Gastrocnemius medialis (tissue), 4 donors: ENCODE measurements around the gene RPS15. TPM values are rescaled to one million over a fixed set of nuclear protein-coding genes. Genes with fewer than 3 reads are reported as not detected.

Experiments used
- ATAC-seq, 2 donors: fragments of 150-250 bp; one replicate each; pipeline ENCODE4 v1.9.1; 2016
- DNase-seq, 2 donors: peaks; one replicate each; pipeline ENCODE4 v3.0.0-alpha.2; 2019
- H3K27ac ChIP-seq, 4 donors: fragments of 200-600 bp; sonication (generic); 1 replicate in 1 of 4; 2 replicates in 3 of 4; pipeline ENCODE4 v1.5.1; 2016 to 2018; ENCODE audit warnings: mild to moderate bottlenecking in 2 of 4, moderate library complexity in 1 of 4
- H3K27me3 ChIP-seq, 3 donors: fragments of 200-600 bp; sonication (generic) in 2 of 3; 1 replicate in 1 of 3; 2 replicates in 2 of 3; pipeline versions ENCODE4 v1.5.1 to v1.6.0; 2016 to 2019; ENCODE audit warnings: mild to moderate bottlenecking in 1 of 3, moderate library complexity in 1 of 3
- H3K36me3 ChIP-seq, 2 donors: fragments of 200-600 bp; sonication (generic) in 1 of 2; one replicate each; pipeline ENCODE4 v1.5.1; 2017 to 2018
- H3K4me1 ChIP-seq, 2 donors: fragments of 200-600 bp; sonication (generic) in 1 of 2; one replicate each; pipeline ENCODE4 v1.5.1; 2016 to 2017; ENCODE audit warnings: mild to moderate bottlenecking in 2 of 2
- H3K4me3 ChIP-seq, 4 donors: fragments of 200-600 bp; sonication (generic) in 3 of 4; 1 replicate in 1 of 4; 2 replicates in 3 of 4; pipeline ENCODE4 v1.5.1; 2016 to 2019; ENCODE audit warnings: mild to moderate bottlenecking in 2 of 4
- H3K9me3 ChIP-seq, 3 donors: fragments of 200-600 bp; sonication (generic) in 2 of 3; 1 replicate in 1 of 3; 2 replicates in 2 of 3; pipeline ENCODE4 v1.5.1; 2016 to 2019
- POLR2A ChIP-seq, 2 donors: fragments of 450-650 bp; IDR thresholded peaks; one replicate each; pipeline ENCODE4 v1.6.1; 2017; ENCODE audit warnings: antibody characterized with exemption in 2 of 2, mild to moderate bottlenecking in 2 of 2, moderate library complexity in 2 of 2
- in situ Hi-C, 4 donors: fragments of 200-750 bp; cut with MboI; loops; one replicate each; pipeline versions ENCODE4 v1.15.0 to v1.8.0; 2017; ENCODE audit warnings: low sequenced_read_pairs in 4 of 4
- intact Hi-C: fragments of 100-400 bp; cut with DNase I; formaldehyde crosslinking; loops from one replicate; pipeline ENCODE4 v1.15.1; 2023; ENCODE audit warnings: low total_unique reads
- total RNA-seq, 4 donors: library from RNA; depleted of rRNA; stranded (reverse); fragments of >200 nt; gene quantifications; one replicate each; pipeline versions ENCODE4 v1.1.0 to v1.2.3, GENCODE V29; 2016
- TF ChIP-seq, protein P1 (sequence below), 5 experiments: fragments of 450-650 bp in 3 of 5; fragments of 200-600 bp in 2 of 5; sonication (generic) in 2 of 5; IDR thresholded peaks in 4 of 5; conservative IDR thresholded peaks in 1 of 5; 1 replicate in 4 of 5; 2 replicates in 1 of 5; pipeline ENCODE4 v1.5.1; 2016 to 2019; ENCODE audit warnings: antibody characterized with exemption in 5 of 5, mild to moderate bottlenecking in 3 of 5, moderate library complexity in 3 of 5

RPS15 gene
- total RNA-seq, 4 donors from 2014 or later, result 2,323 to 3,835 (median 2,607) TPM

DNA sequence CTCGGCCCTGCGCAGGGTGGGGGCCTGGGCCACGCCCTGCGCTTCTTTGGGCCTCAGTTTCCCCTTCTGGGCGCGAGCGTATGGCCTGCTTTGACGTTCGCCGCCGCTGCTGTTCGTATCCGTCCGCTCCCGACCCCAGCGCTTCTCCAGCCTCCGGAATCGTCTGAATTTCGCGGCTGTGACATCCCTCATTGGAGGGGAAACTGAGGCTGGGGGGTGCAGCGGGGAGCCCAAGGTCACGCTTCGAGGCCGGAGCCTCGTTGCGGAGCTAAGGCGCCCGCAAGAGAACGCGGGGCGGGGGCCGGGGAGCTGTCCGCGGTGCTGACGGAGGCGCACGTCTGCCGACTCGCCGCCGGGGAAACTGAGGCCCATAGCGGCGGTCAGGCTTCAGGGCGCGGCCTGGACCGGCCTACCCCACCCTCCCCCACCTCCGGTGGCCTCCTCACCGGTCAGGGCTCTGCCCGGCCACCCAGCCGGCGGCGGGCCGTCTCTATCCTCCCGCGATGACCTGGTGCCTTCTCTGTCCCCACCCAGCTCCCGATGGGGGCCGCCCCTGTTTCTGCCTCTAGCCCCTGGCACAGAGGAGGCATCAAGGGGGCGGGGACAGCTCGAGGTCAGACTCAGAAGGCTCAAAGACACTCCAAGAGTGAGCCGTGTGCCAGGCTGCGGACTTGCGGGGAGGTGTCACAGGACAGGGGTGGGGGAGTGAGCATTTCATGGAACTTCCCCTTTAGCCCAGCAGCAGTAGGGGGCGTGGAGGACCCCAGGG, 8.7 kb downstream of the RPS15 start:
- Histone ChIP-seq H3K4me1 (no peaks in the 10 kb centered on the region), H3K27me3 (peaks cover 60 to 64% (median 62%) of the 10 kb centered on the region in 3 donors), H3K27ac (no peak overlapping the region), H3K36me3 (peaks cover 0 to 4% of the 10 kb centered on the region in 2 donors), H3K4me3 (no peak overlapping the region), H3K9me3 (no peaks in the 10 kb centered on the region)
- intact Hi-C loops (no loop called here), in situ Hi-C loops (no loop called here)
- TF ChIP-seq POLR2A (IDR thresholded peaks at IDR 0.05), result no peak
- TF ChIP-seq, protein P1, sequence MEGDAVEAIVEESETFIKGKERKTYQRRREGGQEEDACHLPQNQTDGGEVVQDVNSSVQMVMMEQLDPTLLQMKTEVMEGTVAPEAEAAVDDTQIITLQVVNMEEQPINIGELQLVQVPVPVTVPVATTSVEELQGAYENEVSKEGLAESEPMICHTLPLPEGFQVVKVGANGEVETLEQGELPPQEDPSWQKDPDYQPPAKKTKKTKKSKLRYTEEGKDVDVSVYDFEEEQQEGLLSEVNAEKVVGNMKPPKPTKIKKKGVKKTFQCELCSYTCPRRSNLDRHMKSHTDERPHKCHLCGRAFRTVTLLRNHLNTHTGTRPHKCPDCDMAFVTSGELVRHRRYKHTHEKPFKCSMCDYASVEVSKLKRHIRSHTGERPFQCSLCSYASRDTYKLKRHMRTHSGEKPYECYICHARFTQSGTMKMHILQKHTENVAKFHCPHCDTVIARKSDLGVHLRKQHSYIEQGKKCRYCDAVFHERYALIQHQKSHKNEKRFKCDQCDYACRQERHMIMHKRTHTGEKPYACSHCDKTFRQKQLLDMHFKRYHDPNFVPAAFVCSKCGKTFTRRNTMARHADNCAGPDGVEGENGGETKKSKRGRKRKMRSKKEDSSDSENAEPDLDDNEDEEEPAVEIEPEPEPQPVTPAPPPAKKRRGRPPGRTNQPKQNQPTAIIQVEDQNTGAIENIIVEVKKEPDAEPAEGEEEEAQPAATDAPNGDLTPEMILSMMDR (IDR thresholded peaks at IDR 0.05 in 4 of 5, conservative IDR thresholded peaks at IDR 0.05 in 1 of 5), result no peak
- DNase-seq, result no peak
- no peak for ATAC-seq

DNA sequence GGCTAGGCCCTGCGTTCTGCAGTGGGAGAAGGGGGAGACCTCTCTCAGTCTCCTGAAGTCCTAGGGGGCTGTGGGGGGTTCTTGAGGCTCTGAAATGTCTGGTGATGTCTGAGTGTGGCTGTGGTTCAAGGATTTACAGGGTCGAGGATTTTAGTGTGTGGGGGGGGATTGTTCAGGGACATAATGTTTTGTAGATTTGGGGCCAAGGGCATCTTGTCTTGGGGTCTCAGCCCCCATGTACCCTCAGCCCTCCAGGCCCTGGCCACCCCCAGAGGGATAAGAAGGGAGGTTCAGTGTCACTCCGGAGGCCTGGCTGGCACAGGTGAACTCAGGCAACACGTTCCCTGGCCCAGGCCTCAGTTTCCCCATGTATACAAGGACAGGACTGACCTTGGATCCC, 9.3 kb downstream of the RPS15 start:
- ATAC-seq, result no peak
- Histone ChIP-seq H3K4me3 (no peak overlapping the region), H3K9me3 (no peaks in the 10 kb centered on the region), H3K4me1 (no peaks in the 10 kb centered on the region), H3K27ac (no peak overlapping the region), H3K36me3 (no peaks in the 10 kb centered on the region), H3K27me3 (peaks cover 66 to 70% (median 68%) of the 10 kb centered on the region in 3 donors)
- in situ Hi-C loops, result no loop called here
- TF ChIP-seq, protein P1 (IDR thresholded peaks at IDR 0.05 in 4 of 5, conservative IDR thresholded peaks at IDR 0.05 in 1 of 5), result no peak
- TF ChIP-seq POLR2A (IDR thresholded peaks at IDR 0.05), result no peak
- intact Hi-C loops, result no loop called here
- DNase-seq, result no peak

DNA sequence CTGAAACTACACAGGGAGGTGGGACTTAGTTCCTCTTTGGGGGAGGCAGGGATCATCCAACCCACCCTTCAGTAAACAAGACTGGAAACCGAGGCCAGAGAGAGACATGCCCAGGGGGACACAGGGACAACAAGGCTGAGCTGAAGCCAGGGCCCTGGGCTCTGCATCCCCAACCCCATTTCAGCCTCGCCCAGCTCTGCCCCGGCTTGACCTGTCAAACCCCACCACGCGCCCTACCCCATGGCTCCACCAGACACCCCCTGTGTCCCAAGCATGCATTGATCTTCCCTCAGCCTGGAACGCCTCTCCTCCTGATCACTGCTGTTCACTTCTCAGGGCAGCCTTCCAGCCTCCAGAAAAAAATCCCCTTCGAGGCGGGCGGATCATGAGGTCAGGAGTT, 9.7 kb downstream of the RPS15 start:
- peaks cover 71 to 74% (median 72%) of the 10 kb centered on the region in 3 donors for H3K27me3 ChIP-seq

DNA sequence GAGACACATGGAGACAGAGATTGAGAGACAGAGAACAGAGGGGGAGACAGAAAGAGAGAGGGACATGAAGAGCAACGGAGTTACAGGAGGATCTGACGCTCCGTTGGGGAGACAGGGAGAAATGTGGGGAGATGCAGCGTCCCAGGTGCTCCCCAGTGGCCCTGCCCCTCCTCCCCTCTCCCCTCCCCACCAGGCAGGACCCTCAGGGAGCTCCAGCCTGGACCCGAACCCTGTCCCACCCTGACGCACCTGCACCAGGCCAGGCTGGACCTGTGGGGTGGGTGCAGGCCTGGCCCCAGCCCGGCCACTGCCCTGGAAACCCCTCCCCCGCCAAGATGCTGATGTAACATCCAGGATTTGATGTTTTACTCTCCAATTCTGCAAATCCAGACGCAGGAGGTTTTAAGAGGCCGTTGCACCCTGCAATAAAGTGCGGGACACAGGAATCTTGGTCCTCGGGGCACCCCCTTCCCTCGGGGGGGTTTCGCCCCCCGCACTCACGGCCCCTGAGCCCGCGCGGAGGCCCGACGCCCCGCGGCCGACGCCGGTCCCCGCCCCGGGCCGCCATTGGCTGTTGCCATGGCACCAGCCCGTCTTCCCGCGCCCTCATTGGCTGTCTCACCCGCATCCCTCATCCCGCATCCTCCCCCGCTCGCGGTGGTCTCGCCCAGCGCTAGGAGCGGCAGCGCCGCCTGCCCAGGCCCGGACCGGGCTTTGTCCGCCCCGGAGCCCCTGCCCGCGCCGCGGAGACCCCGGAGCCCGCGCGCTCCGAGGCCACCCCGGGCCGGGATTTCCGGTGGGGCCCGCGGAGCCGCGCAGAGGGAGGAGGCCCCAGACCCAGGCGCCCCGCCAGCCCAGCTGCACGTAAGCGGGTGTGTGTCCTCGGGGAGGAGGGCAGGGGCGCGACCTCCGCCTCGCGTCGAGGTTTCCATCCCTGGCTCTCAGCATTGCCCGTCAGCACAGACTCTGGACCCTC, 11.6 kb downstream of the RPS15 start, which contains the start of gene APC2:
Gene APC2, plus strand, starts transcription at position 655 of the 976 bp plus-strand sequence. CDS start 2,881 bp downstream, outside the sequence.
- no peak for ATAC-seq
- intact Hi-C loops, result no loop called here
- in situ Hi-C loops, result no loop called here
- no peaks in the 10 kb centered on the region for H3K9me3 ChIP-seq
- H3K4me1 ChIP-seq, result peaks cover 0 to 9% of the 10 kb centered on the region in 2 donors
- H3K4me3 ChIP-seq, result no peak within 1 kb of the TSS
- peaks cover 85 to 92% (median 89%) of the 10 kb centered on the region in 3 donors for H3K27me3 ChIP-seq
- H3K27ac ChIP-seq, result no peak within 1 kb of the TSS
- no peak for TF ChIP-seq POLR2A (IDR thresholded peaks at IDR 0.05)
- TF ChIP-seq, protein P1 (IDR thresholded peaks at IDR 0.05 in 4 of 5, conservative IDR thresholded peaks at IDR 0.05 in 1 of 5), result no peak
- DNase-seq, result no peak
- H3K36me3 ChIP-seq, result no peaks in the 10 kb centered on the region

More for the DNA sequence above, 9.7 kb downstream of the RPS15 start:
- no peaks in the 10 kb centered on the region for H3K4me1 ChIP-seq
- intact Hi-C loops (no loop called here), in situ Hi-C loops (no loop called here)
- H3K27ac ChIP-seq, result no peak overlapping the region
- H3K36me3 ChIP-seq, result no peaks in the 10 kb centered on the region
- no peak overlapping the region for H3K4me3 ChIP-seq
- no peak for DNase-seq
- H3K9me3 ChIP-seq, result no peaks in the 10 kb centered on the region
- ATAC-seq, result no peak
- TF ChIP-seq POLR2A (IDR thresholded peaks at IDR 0.05), result no peak
- TF ChIP-seq, protein P1 (IDR thresholded peaks at IDR 0.05 in 4 of 5, conservative IDR thresholded peaks at IDR 0.05 in 1 of 5), result no peak
